Vagina (tissue), 2 donors: Measurements from ENCODE around the gene MFF. TPM values are rescaled to one million over a fixed set of nuclear protein-coding genes. Genes with fewer than 3 reads are reported as not detected.
"Not testable (repeated sequence)": the region's sequence is repeated elsewhere in the genome, so short reads cannot be mapped to it uniquely, and the experiment has no call there.

ENCODE experiments used
- DNase-seq, 2 donors: peaks; one replicate each; pipeline ENCODE4 v3.0.0-alpha.2; 2017; ENCODE audit errors: extremely low spot score in 2 of 2
- H3K27ac ChIP-seq: fragments of 200-600 bp; sonication (generic); one replicate; pipeline ENCODE4 v1.5.1; 2019
- H3K27me3 ChIP-seq: fragments of 200-600 bp; sonication (generic); one replicate; pipeline ENCODE4 v1.5.1; 2019
- H3K36me3 ChIP-seq, 2 donors: fragments of 200-600 bp; sonication (generic); one replicate each; pipeline ENCODE4 v1.5.1; 2017 to 2019
- H3K4me1 ChIP-seq: fragments of 200-600 bp; sonication (generic); one replicate; pipeline ENCODE4 v1.5.1; 2019
- H3K4me3 ChIP-seq, 2 donors: fragments of 200-600 bp; sonication (generic); 1 replicate in 1 of 2; 2 replicates in 1 of 2; pipeline ENCODE4 v1.5.1; 2016 to 2019
- H3K9me3 ChIP-seq: fragments of 200-600 bp; sonication (generic); one replicate; pipeline ENCODE4 v1.5.1; 2019
- CTCF ChIP-seq, 3 experiments: fragments of 450-650 bp in 2 of 3; fragments of 200-600 bp in 1 of 3; sonication (generic) in 1 of 3; IDR thresholded peaks; one replicate each; pipeline ENCODE4 v1.5.1; 2017 to 2019; ENCODE audit warnings: antibody characterized with exemption in 3 of 3, mild to moderate bottlenecking in 2 of 3, moderate library complexity in 2 of 3
- POLR2A ChIP-seq, 2 donors: fragments of 450-650 bp; IDR thresholded peaks; one replicate each; pipeline ENCODE4 v1.6.1; 2017; ENCODE audit warnings: antibody characterized with exemption in 2 of 2, mild to moderate bottlenecking in 2 of 2, moderate library complexity in 2 of 2
- POLR2AphosphoS5 ChIP-seq, 2 donors: sonication (generic); formaldehyde crosslinking; IDR thresholded peaks; one replicate each; pipeline ENCODE4 v1.9.0; 2017; ENCODE audit warnings: antibody characterized with exemption in 2 of 2, mild to moderate bottlenecking in 2 of 2, low read depth in 1 of 2; ENCODE audit not compliant: insufficient read depth in 1 of 2
- intact Hi-C: fragments of 100-400 bp; cut with DNase I; formaldehyde crosslinking; loops from one replicate; pipeline ENCODE4 v1.15.1; 2023
- total RNA-seq: library from RNA; depleted of rRNA; stranded (reverse); fragments of >200 nt; gene quantifications from one replicate; pipeline ENCODE4 v1.2.3, GENCODE V29; 2016

Gene MFF
- total RNA-seq, 1 donor from 2014 or later = 109 TPM

- Histone ChIP-seq H3K27ac (no peak overlapping the region), H3K27me3 (no peaks in the 10 kb centered on the region), H3K4me3 (no peak overlapping the region), H3K4me1 (no peaks in the 10 kb centered on the region), H3K9me3 (no peaks in the 10 kb centered on the region), H3K36me3 (peaks cover 0 to 4% of the 10 kb centered on the region in 2 donors)
- no peak for TF ChIP-seq POLR2A (IDR thresholded peaks at IDR 0.05)
- no peak for TF ChIP-seq CTCF (IDR thresholded peaks at IDR 0.05)
- no peak for TF ChIP-seq POLR2AphosphoS5 (IDR thresholded peaks at IDR 0.05; ENCODE audit: insufficient read depth in 1 of 2, low read depth in 1 of 2)
- intact Hi-C loops = no loop called here
- no peak for DNase-seq
These were observed 25.1 kb downstream of the MFF start for GRCh38 chr2:227349989-227350612.

GRCh38 chr2:227351639-227352038 lies 26.6 kb downstream of the MFF start:
- Histone ChIP-seq H3K9me3 (no peaks in the 10 kb centered on the region), H3K4me1 (no peaks in the 10 kb centered on the region), H3K4me3 (no peak overlapping the region), H3K36me3 (peaks cover 0 to 19% of the 10 kb centered on the region in 2 donors), H3K27ac (no peak overlapping the region), H3K27me3 (no peaks in the 10 kb centered on the region)
- intact Hi-C loops = no loop called here
- DNase-seq = no peak
- TF ChIP-seq POLR2AphosphoS5 (IDR thresholded peaks at IDR 0.05; ENCODE audit: insufficient read depth in 1 of 2, low read depth in 1 of 2) = no peak
- TF ChIP-seq CTCF (IDR thresholded peaks at IDR 0.05) = no peak

- intact Hi-C loops = no loop called here
- Histone ChIP-seq H3K4me3 (no peak overlapping the region), H3K36me3 (peaks cover 0 to 43% of the 10 kb centered on the region in 2 donors)
These were observed 35.3 kb downstream of the MFF start for GRCh38 chr2:227360351-227360750.

GRCh38 chr2:227363756-227364155 lies 38.7 kb downstream of the MFF start:
- intact Hi-C loops = no loop called here
- TF ChIP-seq POLR2AphosphoS5 (IDR thresholded peaks at IDR 0.05; ENCODE audit: insufficient read depth in 1 of 2, low read depth in 1 of 2) = no peak

More at GRCh38 chr2:227360351-227360750, 35.3 kb downstream of the MFF start:
- no peak for TF ChIP-seq CTCF (IDR thresholded peaks at IDR 0.05)
- TF ChIP-seq POLR2A (IDR thresholded peaks at IDR 0.05) = no peak
- TF ChIP-seq POLR2AphosphoS5 (IDR thresholded peaks at IDR 0.05; ENCODE audit: insufficient read depth in 1 of 2, low read depth in 1 of 2) = no peak
- no peaks in the 10 kb centered on the region for H3K4me1 ChIP-seq
- H3K27ac ChIP-seq = no peak overlapping the region
- DNase-seq = no peak
- no peaks in the 10 kb centered on the region for H3K9me3 ChIP-seq
- no peaks in the 10 kb centered on the region for H3K27me3 ChIP-seq

GRCh38 chr2:227364585-227365263 lies 39.7 kb downstream of the MFF start:
- intact Hi-C loops = not testable (repeated sequence)

More at GRCh38 chr2:227363756-227364155, 38.7 kb downstream of the MFF start:
- no peak for DNase-seq
- Histone ChIP-seq H3K36me3 (peaks cover 0 to 11% of the 10 kb centered on the region in 2 donors), H3K27me3 (no peaks in the 10 kb centered on the region), H3K4me3 (no peak overlapping the region), H3K27ac (no peak overlapping the region), H3K4me1 (no peaks in the 10 kb centered on the region), H3K9me3 (no peaks in the 10 kb centered on the region)

GRCh38 chr2:227365833-227366232 lies 40.8 kb downstream of the MFF start:
- no peak overlapping the region for H3K27ac ChIP-seq
- TF ChIP-seq POLR2AphosphoS5 (IDR thresholded peaks at IDR 0.05; ENCODE audit: insufficient read depth in 1 of 2, low read depth in 1 of 2) = no peak
- no peak for TF ChIP-seq POLR2A (IDR thresholded peaks at IDR 0.05)
- no peak for TF ChIP-seq CTCF (IDR thresholded peaks at IDR 0.05)
- DNase-seq = no peak
- no peaks in the 10 kb centered on the region for H3K9me3 ChIP-seq
- no peaks in the 10 kb centered on the region for H3K4me1 ChIP-seq
- no peak overlapping the region for H3K4me3 ChIP-seq
- H3K36me3 ChIP-seq = no peaks in the 10 kb centered on the region
- H3K27me3 ChIP-seq = no peaks in the 10 kb centered on the region
- intact Hi-C loops = no loop called here

More at GRCh38 chr2:227364585-227365263, 39.7 kb downstream of the MFF start:
- H3K9me3 ChIP-seq, H3K36me3 ChIP-seq, H3K27ac ChIP-seq, H3K4me3 ChIP-seq, H3K27me3 ChIP-seq, DNase-seq, H3K4me1 ChIP-seq: not testable (repeated sequence)
